ENCODE results near the gene CABLES2.
A peak's percentile ranks its signal among the peaks of the same experiment; 100 is the strongest.

The CABLES2 gene

GRCh38 chr20:62372042-62372993 is 34.8 kb downstream of the CABLES2 start:
- DNase-seq (ENCODE audit: low spot score), result no peak

GRCh38 chr20:62371588-62372041 is 35.5 kb downstream of the CABLES2 start:
- no peak for DNase-seq (ENCODE audit: low spot score)

GRCh38 chr20:62370807-62371587 is 36.1 kb downstream of the CABLES2 start:
- no peak for DNase-seq (ENCODE audit: low spot score)

GRCh38 chr20:62370115-62370806 is 36.8 kb downstream of the CABLES2 start:
- DNase-seq (ENCODE audit: low spot score), result peak; percentile 87

GRCh38 chr20:62369815-62370114 is 37.3 kb downstream of the CABLES2 start:
- DNase-seq (ENCODE audit: low spot score), result no peak

GRCh38 chr20:62368976-62369814 is 37.9 kb downstream of the CABLES2 start:
- peak; percentile 61 for DNase-seq (ENCODE audit: low spot score)

- no peak for DNase-seq (ENCODE audit: low spot score)
Measured at GRCh38 chr20:62368392-62368975, 38.6 kb downstream of the CABLES2 start.

GRCh38 chr20:62367633-62368391 is 39.3 kb downstream of the CABLES2 start:
- DNase-seq (ENCODE audit: low spot score), result no peak

- peak; percentile 68 for DNase-seq (ENCODE audit: low spot score)
Measured at GRCh38 chr20:62367136-62367632, 39.9 kb downstream of the CABLES2 start, which contains the start of gene LAMA5. Gene LAMA5 (minus strand): TSS chr20:62367312. CDS start chr20:62367245, 67 bp downstream.

GRCh38 chr20:62366370-62367135 is 40.5 kb downstream of the CABLES2 start:
- no peak for DNase-seq (ENCODE audit: low spot score)

GRCh38 chr20:62365814-62366369 is 41.2 kb downstream of the CABLES2 start:
- DNase-seq (ENCODE audit: low spot score), result no peak

GRCh38 chr20:62364911-62365736 is 42.0 kb downstream of the CABLES2 start:
- no peak for DNase-seq (ENCODE audit: low spot score)

GRCh38 chr20:62363920-62364851 is 42.9 kb downstream of the CABLES2 start:
- DNase-seq (ENCODE audit: low spot score), result no peak

GRCh38 chr20:62362991-62363919 is 43.8 kb downstream of the CABLES2 start:
- no peak for DNase-seq (ENCODE audit: low spot score)

GRCh38 chr20:62362590-62362940 is 44.5 kb downstream of the CABLES2 start:
- no peak for DNase-seq (ENCODE audit: low spot score)
